Amniotic epithelial cell (primary cell): ENCODE results near the gene TRIP13.
"Not testable (repeated sequence)": the region's sequence is repeated elsewhere in the genome, so short reads cannot be mapped to it uniquely, and the experiment has no call there.

Experiments used
- DNase-seq: peaks from one replicate; pipeline ENCODE4 v3.0.0-alpha.2; 2010; ENCODE audit warnings: low read depth

Gene TRIP13

DNA sequence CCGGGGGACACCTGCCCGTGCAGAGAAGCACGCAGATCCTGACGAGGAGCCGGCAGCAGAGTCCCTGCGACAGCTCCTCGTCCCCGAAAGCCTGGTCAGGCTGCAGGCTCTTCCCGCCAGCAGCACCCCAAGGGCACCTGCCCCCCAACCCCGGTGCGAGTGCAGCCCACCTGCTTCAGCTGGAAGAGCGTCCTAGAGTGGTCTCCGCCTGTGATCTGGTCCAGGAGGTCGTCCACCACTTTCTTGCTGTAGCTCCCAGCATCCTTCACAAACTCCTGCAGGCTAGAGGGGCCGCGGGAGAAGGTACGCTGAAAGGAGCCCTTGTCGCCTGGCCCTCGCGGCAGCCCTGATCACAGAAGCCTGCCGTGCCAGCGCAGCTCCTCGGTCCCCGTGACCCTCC lies 16.8 kb upstream of the TRIP13 start:
- DNase-seq = no peak

DNA sequence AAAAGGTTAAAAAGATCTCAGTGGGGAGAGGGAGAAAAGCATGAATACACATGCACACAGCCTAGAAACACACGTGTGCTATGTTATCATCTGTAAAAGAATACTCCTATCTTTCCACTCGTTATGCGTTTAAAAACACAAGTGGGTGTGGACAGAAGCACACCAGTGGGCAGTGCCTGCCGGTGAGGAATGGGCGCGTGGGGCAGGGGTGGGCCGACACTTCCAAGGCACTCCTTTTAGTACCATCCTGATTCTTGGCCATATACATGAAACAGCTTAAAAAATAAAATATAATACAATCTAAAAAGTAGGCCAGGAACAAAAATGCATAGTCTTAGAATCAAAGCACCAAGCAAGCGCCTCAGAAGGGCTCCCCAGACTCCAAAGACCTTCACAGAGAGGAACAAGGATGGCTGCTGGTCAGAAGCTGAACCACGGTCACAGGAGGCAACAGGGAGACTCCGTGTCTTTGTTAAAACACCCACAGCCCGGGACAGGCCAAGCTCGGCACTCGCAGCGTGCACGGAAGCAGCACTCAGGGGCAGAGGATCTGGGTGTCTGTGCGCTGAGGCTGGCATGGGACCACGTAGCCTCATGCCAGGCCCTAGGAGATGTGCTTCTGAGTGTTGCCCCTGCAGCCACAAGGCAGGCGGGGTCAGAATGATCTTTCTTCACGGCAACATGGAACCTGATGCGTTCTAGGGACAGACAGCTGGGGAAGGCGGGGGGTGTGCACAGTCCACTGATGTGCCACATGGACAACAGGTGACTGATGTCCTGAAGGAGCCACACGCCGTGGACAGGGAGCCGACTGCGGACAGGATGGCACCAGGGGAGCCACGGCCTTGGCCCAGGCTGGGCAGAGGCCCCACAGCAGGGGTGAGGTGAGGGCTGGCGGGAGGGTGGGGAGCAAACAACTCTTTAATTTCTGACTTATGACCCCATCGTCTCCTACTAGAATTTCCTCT lies 16.0 kb upstream of the TRIP13 start:
- no peak for DNase-seq

DNA sequence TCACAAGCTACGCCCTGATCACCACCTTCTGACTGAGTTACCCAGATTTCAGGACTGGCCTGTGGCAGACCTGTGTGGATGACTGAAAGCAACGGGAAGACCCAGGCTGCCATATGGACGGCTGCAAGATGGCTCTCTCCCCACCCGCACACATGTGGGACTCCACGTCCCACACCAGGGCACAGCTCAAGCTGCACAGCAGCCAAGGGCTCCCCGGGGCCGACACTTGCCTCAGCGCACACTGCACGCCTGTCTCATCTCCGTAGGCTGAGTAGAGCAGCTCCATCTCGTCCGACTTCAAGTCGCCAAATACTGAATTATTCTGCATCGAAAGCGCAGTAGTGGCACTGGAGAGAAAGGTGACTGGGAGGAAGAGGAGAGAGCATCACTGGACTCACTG lies 14.6 kb upstream of the TRIP13 start:
- DNase-seq = no peak

GRCh38 chr5:878677-879076 lies 14.0 kb upstream of the TRIP13 start:
- DNase-seq = not testable (repeated sequence)

- DNase-seq = no peak
Measured at GRCh38 chr5:880816-881550, 11.7 kb upstream of the TRIP13 start.

DNA sequence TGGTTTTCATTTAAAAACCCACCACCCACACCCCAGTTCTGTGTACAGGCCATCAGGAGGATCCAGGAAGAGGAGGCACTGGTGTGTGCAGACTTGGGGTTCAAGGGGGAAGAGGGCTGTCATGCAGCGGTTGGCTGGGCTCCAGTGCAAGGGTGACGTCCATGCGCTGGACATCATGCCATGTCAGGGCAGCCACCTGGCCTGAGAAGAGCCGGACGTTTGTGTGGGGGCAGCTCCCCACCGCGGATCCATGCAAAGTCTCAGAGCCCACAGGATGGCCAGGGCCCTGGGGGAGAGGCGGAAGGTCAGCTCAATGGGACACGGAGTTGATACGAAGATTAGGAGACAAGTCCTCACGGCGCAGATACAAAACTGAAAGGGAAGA lies 11.1 kb upstream of the TRIP13 start:
- DNase-seq = no peak

GRCh38 chr5:882253-883183 lies 10.2 kb upstream of the TRIP13 start:
- DNase-seq = no peak

DNA sequence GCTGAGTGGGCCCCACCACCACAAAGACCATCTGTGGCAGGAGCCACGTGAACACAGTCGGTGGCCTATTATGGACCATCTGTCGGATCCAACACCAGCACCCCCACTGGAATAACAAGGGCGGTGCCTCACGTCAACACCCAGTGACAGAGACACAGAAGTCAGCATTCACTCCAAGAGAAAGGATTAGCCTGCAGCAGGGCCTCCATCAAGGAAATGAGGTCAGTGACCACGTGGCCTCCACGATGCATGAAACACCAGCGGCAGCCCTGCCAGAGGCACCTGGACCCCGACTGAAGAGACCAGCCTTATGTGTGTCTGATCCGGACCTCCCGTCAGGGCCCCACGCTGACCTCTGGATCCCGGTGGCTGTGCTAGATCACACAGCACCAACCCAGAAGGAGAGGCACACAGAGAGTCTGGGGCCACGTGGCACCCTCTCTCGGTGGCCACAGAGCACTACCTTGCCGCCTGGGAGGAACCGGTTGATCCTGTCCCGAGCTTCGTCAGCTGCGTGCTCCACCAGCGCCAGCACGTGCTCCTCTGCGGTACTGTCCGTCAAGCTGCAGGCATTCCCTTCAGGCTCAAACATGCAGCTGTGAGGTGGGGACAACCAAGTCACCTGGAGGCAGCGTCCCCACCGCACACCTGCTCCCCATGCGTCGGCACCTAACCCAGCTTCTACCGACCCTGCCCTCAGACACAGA lies 9.1 kb upstream of the TRIP13 start:
- no peak for DNase-seq

- DNase-seq = no peak
Measured at GRCh38 chr5:884345-885126, 8.1 kb upstream of the TRIP13 start.

DNA sequence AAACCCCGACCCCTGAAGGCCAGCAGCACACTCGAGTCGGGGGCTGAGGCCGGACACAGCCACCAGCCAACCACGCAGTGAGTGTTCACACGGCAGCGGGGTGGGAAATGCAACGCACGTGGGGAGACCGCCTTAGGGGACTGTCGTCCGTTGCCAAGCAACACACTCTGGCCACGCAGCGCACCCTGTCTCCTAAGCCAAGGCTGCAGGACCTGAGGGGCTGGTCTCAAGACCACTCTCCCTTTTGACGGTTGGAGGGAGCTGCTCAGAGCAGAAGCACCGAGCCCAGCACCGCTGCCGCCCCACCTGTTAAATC lies 7.6 kb upstream of the TRIP13 start:
- no peak for DNase-seq

DNA sequence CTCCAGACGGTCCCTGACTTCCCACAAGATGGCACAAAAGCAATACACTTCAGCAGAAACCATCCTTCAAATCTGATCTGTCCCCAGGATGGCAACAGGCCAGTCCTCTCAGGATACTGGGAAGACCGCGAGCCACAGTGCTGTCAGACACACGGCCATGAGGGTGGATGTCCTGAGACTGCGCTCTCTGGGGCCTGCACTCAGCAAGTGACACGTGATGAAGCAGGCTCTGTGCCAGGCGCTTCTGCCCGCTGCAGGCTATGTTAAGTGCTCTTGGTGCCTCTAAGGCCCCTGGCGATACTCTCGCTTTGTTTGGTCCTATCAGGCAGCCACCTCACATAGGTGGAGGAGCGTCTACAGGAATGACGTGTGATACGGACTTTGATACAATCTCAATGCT lies 7.2 kb upstream of the TRIP13 start:
- DNase-seq = no peak

DNA sequence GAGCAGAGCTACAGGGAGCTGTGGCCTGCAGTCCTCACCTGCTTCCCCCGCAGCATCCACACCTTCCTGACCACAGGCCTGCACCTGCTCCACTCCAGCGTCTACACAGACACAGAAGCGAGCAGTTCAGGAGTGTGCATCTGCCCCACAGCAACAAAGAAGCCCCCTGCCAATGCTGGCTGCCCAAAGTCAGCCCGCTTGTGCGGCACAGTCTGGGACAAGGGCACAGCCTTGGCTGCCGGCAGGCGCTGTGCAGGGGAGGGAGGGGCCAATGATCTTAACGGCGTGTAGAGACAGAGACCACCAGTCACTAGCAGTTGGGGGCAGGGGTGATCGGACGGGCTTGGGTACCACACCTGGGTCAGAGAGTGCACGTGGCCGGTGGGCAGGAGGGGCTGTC lies 6.6 kb upstream of the TRIP13 start:
- no peak for DNase-seq

DNA sequence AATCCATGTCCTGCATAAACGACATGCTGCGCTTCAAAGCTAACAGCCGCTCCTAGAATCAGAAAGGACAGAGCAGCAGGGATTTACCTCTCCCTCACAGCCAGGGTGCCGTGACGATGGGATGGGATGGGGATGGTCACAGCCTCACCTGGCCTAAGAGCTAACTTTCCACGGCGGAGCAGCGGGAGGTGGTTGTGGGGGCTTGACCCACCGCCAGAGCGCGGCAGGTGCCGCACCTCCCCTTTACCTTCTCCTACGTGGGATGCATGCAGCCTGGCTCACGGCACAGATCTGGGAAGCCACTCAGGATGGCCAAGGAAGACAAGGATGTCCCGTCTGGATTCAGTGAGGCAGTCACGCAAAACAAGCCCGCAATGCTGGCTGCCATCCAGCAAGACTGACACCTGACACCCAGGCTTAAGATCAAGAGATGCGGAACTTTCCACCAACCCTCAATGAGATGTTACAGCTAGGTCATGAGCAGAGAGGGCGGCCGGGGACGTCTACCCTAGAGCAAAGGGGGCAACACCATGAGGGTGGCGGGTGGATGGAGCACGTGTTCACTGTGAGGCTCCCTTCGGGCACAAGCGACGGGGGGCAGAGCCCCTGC lies 5.9 kb upstream of the TRIP13 start:
- no peak for DNase-seq

- DNase-seq = no peak
Measured at GRCh38 chr5:887947-888637, 4.6 kb upstream of the TRIP13 start.

GRCh38 chr5:888638-889035 lies 4.0 kb upstream of the TRIP13 start:
- no peak for DNase-seq

DNA sequence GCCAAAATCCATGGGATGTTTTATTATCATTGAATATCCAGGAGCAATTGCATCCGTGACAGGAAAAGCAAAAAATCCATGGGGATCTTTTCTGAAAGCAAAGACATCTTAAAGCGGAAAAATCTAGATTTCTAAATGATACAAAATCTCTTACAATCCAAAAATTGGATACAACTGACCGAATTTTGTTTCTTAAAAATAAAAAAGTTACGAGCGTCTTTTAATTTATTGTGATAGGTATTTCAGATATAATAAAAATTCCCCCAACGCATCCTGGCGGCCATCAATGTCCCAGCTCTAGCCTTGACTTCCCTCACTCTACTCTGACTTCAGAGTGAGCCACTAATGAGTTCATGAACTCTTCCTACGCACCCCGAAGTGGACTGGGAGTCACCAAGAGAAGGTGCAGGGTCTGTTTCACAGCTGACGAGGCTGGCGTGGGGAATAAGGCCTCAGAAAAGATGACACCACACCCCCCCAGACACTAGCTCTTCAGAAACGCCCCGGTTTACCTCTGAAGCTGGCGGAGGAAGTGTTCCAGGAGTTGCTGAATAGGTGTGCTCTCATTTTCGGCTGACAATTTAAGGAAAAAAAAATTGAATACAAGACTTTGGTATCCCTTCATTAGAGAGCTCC lies 3.5 kb upstream of the TRIP13 start:
- DNase-seq = no peak

DNA sequence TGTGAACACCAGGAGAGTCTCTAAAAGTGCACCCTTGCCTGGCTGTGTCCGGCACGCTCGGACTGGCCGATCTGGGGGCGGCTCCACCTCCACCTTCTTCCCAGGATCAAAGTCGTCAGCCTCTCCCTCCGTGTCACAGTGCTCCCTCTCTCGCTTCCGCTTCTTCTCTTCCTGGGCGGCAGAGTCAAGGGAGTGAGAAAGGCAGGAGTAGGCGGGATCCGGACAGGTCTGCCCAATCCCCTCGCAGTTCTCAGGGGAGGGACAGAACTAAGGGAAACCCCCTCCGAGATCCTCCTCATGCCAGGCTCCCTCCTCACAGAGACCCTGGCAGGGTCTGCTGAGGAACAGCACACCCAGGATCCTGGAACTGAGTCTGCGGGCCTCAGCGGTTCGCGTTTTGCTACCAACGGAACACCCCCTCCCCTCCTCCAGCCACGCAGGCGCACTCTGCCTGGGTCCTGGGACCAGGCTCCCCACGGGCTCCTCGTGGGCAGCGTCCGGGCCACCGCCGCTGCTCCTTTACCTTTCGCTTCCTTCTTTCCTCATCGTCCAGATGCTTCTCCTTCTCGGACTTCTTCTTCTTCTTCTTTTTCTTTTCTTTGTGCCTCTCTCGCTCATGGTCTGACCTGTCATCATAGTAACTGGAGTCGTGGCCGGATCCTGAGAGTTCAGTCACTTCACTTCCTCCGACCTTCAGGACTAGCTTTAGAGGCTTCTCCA lies 1.4 kb upstream of the TRIP13 start:
- DNase-seq = no peak

- peak; percentile 12 for DNase-seq
Measured at GRCh38 chr5:891837-892393, 769 bp upstream of the TRIP13 start.
